ENCODE data around the gene PLA2G4B.

The PLA2G4B gene

GRCh38 chr15:41827880-41828806 lies 10.5 kb upstream of the PLA2G4B start, which contains the start of gene JMJD7:
JMJD7 (plus strand) TSS chr15:41828092; CDS start chr15:41828125, 33 bp downstream.
- DNase-seq = peak; percentile 96

DNA sequence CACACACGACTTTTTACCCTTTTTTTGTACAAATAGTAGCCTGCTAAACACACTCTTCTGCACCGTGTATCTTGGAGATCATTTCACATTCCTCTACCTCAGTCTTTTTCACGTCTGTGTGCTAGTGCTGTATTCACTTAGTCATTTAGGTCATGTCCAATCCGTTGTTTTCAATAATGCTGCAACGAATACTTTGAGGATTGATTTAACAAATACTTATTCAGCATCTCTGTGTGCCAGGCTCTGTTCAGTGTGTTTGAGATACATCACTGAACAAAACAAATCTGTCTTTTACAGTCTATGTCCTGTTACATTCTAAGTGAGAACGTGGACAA lies 9.9 kb upstream of the PLA2G4B start:
- no peak for DNase-seq

GRCh38 chr15:41829959-41830646 lies 8.5 kb upstream of the PLA2G4B start:
- no peak for DNase-seq

DNA sequence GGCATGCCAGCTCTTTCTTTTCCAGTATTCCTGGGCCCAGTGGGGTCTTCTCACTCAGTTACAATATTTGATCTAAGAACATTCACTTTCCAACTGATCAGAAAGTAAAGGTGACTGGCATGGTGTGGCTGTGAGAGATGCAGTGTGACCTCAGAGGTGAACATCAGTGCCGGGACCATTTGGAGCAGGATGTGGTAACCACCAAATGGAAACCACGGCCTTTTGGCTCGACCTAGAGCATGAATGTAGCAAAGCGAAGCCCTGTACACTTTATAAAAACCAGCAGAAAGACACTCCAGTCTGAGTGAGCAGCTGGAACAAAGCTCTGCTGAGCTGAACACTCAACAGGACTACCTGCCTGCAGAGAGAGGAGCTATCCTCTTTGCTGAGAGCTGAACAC lies 7.4 kb upstream of the PLA2G4B start:
- DNase-seq = peak; percentile 33

GRCh38 chr15:41832208-41832607 lies 6.4 kb upstream of the PLA2G4B start:
- no peak for DNase-seq

DNA sequence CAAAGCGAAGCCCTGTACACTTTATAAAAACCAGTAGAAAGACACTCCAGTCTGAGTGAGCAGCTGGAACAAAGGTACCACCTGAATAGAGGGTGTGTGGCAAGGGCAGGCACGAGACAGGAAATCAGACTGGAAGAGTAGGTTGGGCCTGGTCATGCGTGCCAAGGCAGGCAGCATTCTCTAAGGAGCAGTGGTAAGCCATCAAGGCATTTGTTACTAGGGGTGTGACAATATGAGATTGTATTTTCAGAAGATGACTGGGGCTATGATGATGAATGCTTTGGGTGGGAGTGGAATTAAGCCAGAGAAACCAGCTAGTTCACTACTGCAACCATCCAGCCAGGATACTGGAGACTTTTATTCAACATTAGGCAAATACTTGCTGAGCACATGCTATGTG lies 5.8 kb upstream of the PLA2G4B start:
- DNase-seq = peak; percentile 8

DNA sequence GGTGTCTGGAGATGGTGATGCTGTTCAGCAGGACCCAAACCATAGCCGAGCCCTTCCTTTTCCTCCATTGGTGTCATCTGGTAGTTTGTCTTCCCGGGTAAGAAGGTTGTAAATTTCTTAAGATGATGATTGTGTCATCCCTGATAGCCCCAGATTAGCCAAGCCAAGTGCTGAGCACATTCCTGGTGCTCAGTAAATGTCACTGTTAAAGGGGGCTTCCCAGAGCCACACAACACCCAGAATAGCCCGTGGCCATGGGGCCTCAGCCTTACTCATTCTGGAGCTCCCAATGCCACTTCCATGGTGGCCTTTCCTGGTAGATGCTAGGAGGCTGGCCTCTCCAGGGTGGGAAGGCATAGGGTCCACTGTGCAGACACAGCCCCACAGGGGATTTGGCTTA lies 4.6 kb upstream of the PLA2G4B start:
- no peak for DNase-seq

GRCh38 chr15:41836073-41836472 lies 2.6 kb upstream of the PLA2G4B start:
- no peak for DNase-seq

- DNase-seq = no peak
Measured at GRCh38 chr15:41836713-41837454, 1.8 kb upstream of the PLA2G4B start.

DNA sequence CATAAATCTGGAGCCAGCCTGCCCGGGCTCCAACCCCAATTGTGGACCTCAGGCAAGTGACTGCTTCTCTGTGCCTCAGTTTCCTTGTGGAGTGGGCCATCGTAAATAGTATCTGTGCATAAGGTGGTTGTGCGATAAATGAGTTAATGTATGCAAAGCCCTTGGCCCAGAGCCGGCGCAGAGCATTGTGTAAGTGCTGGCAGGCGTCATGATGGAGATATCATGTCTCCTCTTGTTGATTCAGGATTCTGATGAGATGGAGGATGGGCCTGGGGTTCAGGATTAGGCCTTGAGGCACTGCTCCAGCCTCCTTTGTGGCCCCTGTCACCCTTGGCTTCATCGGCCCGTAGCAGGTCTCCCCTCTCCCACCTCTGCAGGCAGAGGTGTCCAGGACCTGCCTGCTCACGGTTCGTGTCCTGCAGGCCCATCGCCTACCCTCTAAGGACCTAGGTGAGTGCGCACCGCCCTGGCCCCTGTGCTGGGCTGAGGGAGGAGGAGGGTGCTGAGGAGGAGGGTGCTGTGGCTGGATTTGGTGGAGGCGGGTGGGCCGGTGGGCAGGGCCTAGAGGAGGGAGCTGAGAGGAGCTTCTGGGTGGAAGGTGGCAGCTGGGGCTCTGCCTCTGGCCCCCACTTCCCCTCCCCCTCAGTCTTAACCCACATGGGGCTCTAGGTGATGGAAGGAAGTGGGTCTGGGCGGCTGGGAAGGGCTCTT lies 1.3 kb downstream of the PLA2G4B start:
- no peak for DNase-seq

DNA sequence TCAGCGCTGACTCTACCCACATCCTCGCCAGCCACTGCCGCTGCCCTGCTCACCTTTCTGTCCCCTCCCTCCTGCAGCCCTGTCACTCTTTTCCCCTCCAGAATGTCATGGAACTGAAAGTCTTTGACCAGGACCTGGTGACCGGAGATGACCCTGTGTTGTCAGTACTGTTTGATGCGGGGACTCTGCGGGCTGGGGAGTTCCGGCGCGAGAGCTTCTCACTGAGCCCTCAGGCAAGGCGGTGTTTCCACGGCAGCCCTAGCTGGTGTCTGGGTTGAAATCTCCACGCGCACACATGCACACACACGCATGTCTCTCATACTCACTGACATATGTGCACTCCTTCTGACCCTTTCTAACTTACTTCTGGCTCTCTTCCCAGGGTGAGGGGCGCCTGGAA lies 2.0 kb downstream of the PLA2G4B start:
- DNase-seq = no peak

- no peak for DNase-seq
Measured at GRCh38 chr15:41841131-41841530, 2.5 kb downstream of the PLA2G4B start.

GRCh38 chr15:41842229-41842628 lies 3.6 kb downstream of the PLA2G4B start:
- DNase-seq = no peak

DNA sequence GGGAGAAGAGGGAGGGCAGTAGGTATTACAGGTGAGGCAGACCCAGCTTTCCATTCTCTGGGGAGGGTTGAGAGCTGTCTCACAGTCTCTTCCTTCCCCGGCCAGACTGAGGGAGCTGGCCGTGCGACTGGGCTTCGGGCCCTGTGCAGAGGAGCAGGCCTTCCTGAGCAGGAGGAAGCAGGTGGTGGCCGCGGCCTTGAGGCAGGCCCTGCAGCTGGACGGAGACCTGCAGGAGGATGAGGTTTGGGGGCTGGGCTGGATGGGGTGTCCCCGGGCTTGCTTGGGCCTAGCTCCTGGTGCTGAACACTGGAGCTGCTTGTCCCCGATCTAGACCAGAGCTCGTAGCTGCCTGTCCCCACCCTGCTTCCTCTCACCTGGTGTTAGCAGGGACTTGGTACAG lies 4.9 kb downstream of the PLA2G4B start:
- no peak for DNase-seq

- no peak for DNase-seq
Measured at GRCh38 chr15:41844814-41845213, 6.2 kb downstream of the PLA2G4B start.

- DNase-seq = no peak
Measured at GRCh38 chr15:41847206-41847605, 8.6 kb downstream of the PLA2G4B start.

GRCh38 chr15:41847981-41848380 lies 9.3 kb downstream of the PLA2G4B start:
- no peak for DNase-seq

DNA sequence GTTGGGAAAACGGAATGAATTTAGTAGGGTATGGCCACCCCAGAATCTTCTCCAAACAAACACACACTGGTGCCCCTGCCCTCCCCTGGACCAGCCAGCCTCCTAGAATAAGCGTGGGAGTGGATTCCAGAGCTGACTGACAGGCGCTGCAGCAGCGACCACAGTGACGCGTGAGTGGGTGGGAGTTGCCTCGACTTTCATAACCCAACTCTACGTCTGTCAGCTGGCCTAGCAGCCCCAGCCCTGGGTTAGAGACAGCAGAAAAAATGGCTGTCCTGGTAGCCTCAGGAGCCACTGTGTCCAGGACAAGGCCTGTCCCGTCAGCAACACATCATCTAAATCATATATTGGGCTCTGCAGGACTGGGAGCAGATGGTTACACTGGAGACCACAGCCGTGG lies 10.0 kb downstream of the PLA2G4B start:
- peak; percentile 46 for DNase-seq

GRCh38 chr15:41849204-41849603 lies 10.6 kb downstream of the PLA2G4B start:
- DNase-seq = no peak

DNA sequence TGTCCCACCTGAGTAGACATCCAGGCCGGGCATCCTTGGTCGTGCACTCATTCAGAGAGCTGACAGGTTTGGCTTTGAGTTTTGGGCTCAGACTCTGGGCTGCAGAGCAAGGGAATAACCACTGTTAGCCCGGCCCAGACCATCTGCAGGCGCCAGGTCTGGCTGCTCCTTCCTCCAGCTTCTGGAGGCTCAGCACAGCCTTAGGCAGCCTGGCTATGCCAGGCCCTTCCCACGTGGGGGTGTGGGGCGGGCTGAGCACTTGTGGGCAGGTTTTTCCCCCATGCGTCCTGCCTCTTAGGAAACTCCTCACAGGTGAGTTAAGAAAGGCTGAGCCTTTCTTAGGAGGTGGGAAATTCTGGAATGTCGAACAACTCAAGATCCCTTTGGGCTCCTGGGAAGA lies 11.2 kb downstream of the PLA2G4B start:
- DNase-seq = no peak

- DNase-seq = no peak
Measured at GRCh38 chr15:41850482-41851166, 12.0 kb downstream of the PLA2G4B start.

DNA sequence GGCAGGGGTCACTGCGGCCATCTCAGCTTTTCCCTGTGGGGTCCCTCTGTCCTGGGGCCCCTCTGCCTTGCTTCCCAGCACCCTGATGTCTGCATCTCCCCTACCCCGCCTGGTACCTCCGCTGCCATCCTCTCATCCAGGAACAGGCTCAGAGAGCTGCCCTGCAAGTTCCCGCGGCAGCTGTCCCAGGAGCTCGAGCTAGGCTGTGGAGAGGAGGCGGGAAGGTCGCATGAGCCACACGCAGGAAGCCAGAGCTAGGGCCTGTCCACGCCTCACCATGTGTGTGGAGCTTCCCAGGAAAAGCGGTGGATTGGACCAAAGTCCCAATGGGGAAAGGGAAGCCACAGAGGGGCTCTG lies 12.5 kb downstream of the PLA2G4B start:
- no peak for DNase-seq

Data from stimulated activated CD4-positive, alpha-beta T cell treated with anti-CD3 and anti-CD28 coated beads, Interleukin-4, amount 100 ng/mL, for 24 hours (primary cell).